Neural cell (in vitro differentiated cells): Measurements from ENCODE around the gene ZNF177. TPM values are rescaled to one million over a fixed set of nuclear protein-coding genes. Genes with fewer than 3 reads are reported as not detected.

ENCODE experiments used
- H2AFZ ChIP-seq: fragments of 200-600, 300-800 bp; sonication (generic), shearing (Covaris generic); 2 replicates; pipeline ENCODE4 v1.6.0; 2014; ENCODE audit warnings: low read depth, mild to moderate bottlenecking, antibody characterized with exemption, low read length, moderate library complexity
- H3F3A ChIP-seq: fragments of 200-600 bp; shearing (Covaris generic); 2 replicates; pipeline ENCODE4 v1.6.1; 2016; ENCODE audit warnings: mild to moderate bottlenecking, moderate library complexity, mixed read lengths, antibody characterized with exemption, low read length; ENCODE audit not compliant: insufficient read depth, poor library complexity, severe bottlenecking
- H3K27ac ChIP-seq: fragments of 200-600, 300-800 bp; sonication (generic), shearing (Covaris generic); 2 replicates; pipeline ENCODE4 v1.5.1; 2014; ENCODE audit warnings: mild to moderate bottlenecking, low read length, moderate library complexity
- H3K27me3 ChIP-seq: fragments of 300-800, 200-600 bp; sonication (generic), shearing (Covaris generic); 2 replicates; pipeline ENCODE4 v1.6.0; 2014; ENCODE audit warnings: mild to moderate bottlenecking, low read depth, low read length, moderate library complexity; ENCODE audit not compliant: insufficient read depth
- H3K36me3 ChIP-seq: fragments of 300-800, 200-600 bp; sonication (generic), shearing (Covaris generic); 2 replicates; pipeline ENCODE4 v1.5.1; 2014; ENCODE audit warnings: mild to moderate bottlenecking, antibody characterized with exemption, low read length, moderate library complexity; ENCODE audit not compliant: insufficient read depth
- H3K4me2 ChIP-seq: fragments of 300-800, 200-600 bp; sonication (generic), shearing (Covaris generic); 2 replicates; pipeline ENCODE4 v1.6.0; 2014; ENCODE audit warnings: mild to moderate bottlenecking, low read length
- H3K4me3 ChIP-seq: fragments of 300-800, 200-600 bp; sonication (generic), shearing (Covaris generic); 2 replicates; pipeline ENCODE4 v1.5.1; 2014; ENCODE audit warnings: mild to moderate bottlenecking, low read length, moderate library complexity
- H3K79me2 ChIP-seq: fragments of 200-600 bp; shearing (Covaris generic); replicated peaks from 2 replicates; pipeline ENCODE4 v1.6.0; 2014; ENCODE audit warnings: mild to moderate bottlenecking, low read length, moderate library complexity; ENCODE audit not compliant: insufficient read depth
- H3K9ac ChIP-seq: fragments of 300-800, 200-600 bp; sonication (generic), shearing (Covaris generic); 2 replicates; pipeline ENCODE4 v1.6.1; 2016; ENCODE audit warnings: mild to moderate bottlenecking, low read length, mixed read lengths
- H3K9me2 ChIP-seq: fragments of 200-600 bp; shearing (Covaris generic); 2 replicates; pipeline ENCODE4 v1.6.1; 2016; ENCODE audit warnings: mild to moderate bottlenecking, low read length, mixed read lengths; ENCODE audit not compliant: insufficient read depth
- H3K9me3 ChIP-seq: fragments of 200-600, 300-800 bp; sonication (generic), shearing (Covaris generic); 2 replicates; pipeline ENCODE4 v1.6.1; 2016; ENCODE audit warnings: mild to moderate bottlenecking, mixed run types, low read length, moderate library complexity, mixed read lengths
- H4K20me1 ChIP-seq: fragments of 200-600 bp; shearing (Covaris generic); 2 replicates; pipeline ENCODE4 v1.6.1; 2016; ENCODE audit warnings: mild to moderate bottlenecking, mixed run types; ENCODE audit not compliant: insufficient read depth
- CTCF ChIP-seq: fragments of 450-650 bp; IDR thresholded peaks from 2 replicates; pipeline ENCODE4 v1.5.1; 2014; ENCODE audit warnings: antibody characterized with exemption, mild to moderate bottlenecking, moderate library complexity; ENCODE audit not compliant: poor library complexity, severe bottlenecking
- EP300 ChIP-seq: fragments of 450-650 bp; conservative IDR thresholded peaks from 2 replicates; pipeline ENCODE4 v1.6.1; 2014; ENCODE audit warnings: antibody characterized with exemption, mild to moderate bottlenecking, moderate library complexity; ENCODE audit not compliant: poor library complexity, severe bottlenecking
- EZH2 ChIP-seq: fragments of 200-600, 300-800 bp; shearing (Covaris generic), sonication (generic); IDR thresholded peaks from 2 replicates; pipeline ENCODE4 v1.6.1; 2014; ENCODE audit warnings: antibody characterized with exemption, low read length, borderline replicate concordance, mild to moderate bottlenecking; ENCODE audit not compliant: insufficient read depth, poor library complexity, severe bottlenecking
- MXI1 ChIP-seq: fragments of 450-650 bp; conservative IDR thresholded peaks from 2 replicates; pipeline ENCODE4 v1.6.1; 2014; ENCODE audit warnings: antibody characterized with exemption, mild to moderate bottlenecking; ENCODE audit not compliant: poor library complexity, severe bottlenecking
- POLR2AphosphoS5 ChIP-seq: IDR thresholded peaks from 2 replicates; pipeline ENCODE4 v1.6.1; 2012
- RAD21 ChIP-seq: fragments of 450-650 bp; conservative IDR thresholded peaks from 2 replicates; pipeline ENCODE4 v1.6.1; 2014; ENCODE audit warnings: antibody characterized with exemption, mild to moderate bottlenecking, moderate library complexity
- SMC3 ChIP-seq: fragments of 450-650 bp; conservative IDR thresholded peaks from 2 replicates; pipeline ENCODE4 v1.6.1; 2014; ENCODE audit warnings: antibody characterized with exemption, mild to moderate bottlenecking, moderate library complexity; ENCODE audit not compliant: poor library complexity
- TAF1 ChIP-seq: IDR thresholded peaks from 2 replicates; pipeline ENCODE4 v1.6.1; 2012; ENCODE audit warnings: low read depth
- polyA plus RNA-seq: library from polyadenylated mRNA; depleted of rRNA; stranded (reverse); fragments of >200 nt; gene quantifications from 2 replicates; pipeline ENCODE4 v1.2.3, GENCODE V29; 2014
- TF ChIP-seq, protein P1 (sequence below): IDR thresholded peaks from 2 replicates; pipeline ENCODE4 v1.6.1; 2012; ENCODE audit warnings: borderline replicate concordance

Gene ZNF177
- polyA plus RNA-seq, 1 donor from 2014 or later, result 61.1 TPM

GRCh38 chr19:9342610-9343304 lies 20.1 kb upstream of the ZNF177 start:
- Histone ChIP-seq H4K20me1 (no peaks in the 10 kb centered on the region), H3K36me3 (peaks cover 63% of the 10 kb centered on the region), H3K4me2 (no peak overlapping the region), H3F3A (no peaks in the 10 kb centered on the region), H3K79me2 (peaks cover 4% of the 10 kb centered on the region), H3K9me3 (peaks cover 61% of the 10 kb centered on the region), H3K27ac (no peak overlapping the region), H2AFZ (no peak overlapping the region), H3K4me3 (no peak overlapping the region), H3K9me2 (no peaks in the 10 kb centered on the region), H3K27me3 (no peaks in the 10 kb centered on the region), H3K9ac (no peak overlapping the region)
- no peak for TF ChIP-seq EP300
- TF ChIP-seq TAF1, result no peak
- TF ChIP-seq EZH2, result no peak

GRCh38 chr19:9345005-9345404 lies 17.8 kb upstream of the ZNF177 start:
- no peaks in the 10 kb centered on the region for H4K20me1 ChIP-seq
- peaks cover 4% of the 10 kb centered on the region for H3K79me2 ChIP-seq
- H3K9ac ChIP-seq, result no peak overlapping the region
- H3K36me3 ChIP-seq, result peaks cover 45% of the 10 kb centered on the region
- H2AFZ ChIP-seq, result no peak overlapping the region
- H3F3A ChIP-seq, result no peaks in the 10 kb centered on the region
- no peak overlapping the region for H3K4me2 ChIP-seq
- no peak overlapping the region for H3K27ac ChIP-seq
- no peak overlapping the region for H3K4me3 ChIP-seq
- H3K9me3 ChIP-seq, result peaks cover 59% of the 10 kb centered on the region
- H3K9me2 ChIP-seq, result no peaks in the 10 kb centered on the region
- TF ChIP-seq TAF1, result no peak
- no peaks in the 10 kb centered on the region for H3K27me3 ChIP-seq

DNA sequence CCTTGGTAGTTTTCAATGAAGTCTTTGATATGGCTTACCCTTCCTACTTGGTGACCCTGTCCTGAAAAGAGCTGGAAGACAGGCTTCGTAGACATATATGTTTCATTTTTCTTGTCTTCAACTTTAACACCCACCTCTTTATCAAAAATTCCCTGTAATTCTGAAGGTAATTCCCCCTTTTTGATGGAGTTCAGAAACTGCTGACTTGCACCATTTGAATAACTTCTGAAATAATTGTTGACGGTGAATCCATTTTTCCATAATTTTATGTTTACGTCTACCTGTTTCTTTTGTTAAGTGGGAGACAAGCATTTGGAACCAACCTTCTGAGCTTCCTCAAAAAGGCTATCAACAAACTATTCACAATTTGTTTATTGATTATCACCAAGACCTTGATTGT lies 14.6 kb upstream of the ZNF177 start:
- Histone ChIP-seq H3K9me2 (no peaks in the 10 kb centered on the region), H3K79me2 (no peaks in the 10 kb centered on the region), H3K27ac (no peak overlapping the region), H3K4me3 (no peak overlapping the region), H3K27me3 (no peaks in the 10 kb centered on the region), H3K9ac (no peak overlapping the region), H3K36me3 (peaks cover 30% of the 10 kb centered on the region), H4K20me1 (no peaks in the 10 kb centered on the region), H2AFZ (no peak overlapping the region), H3K9me3 (peaks cover 39% of the 10 kb centered on the region), H3F3A (no peaks in the 10 kb centered on the region), H3K4me2 (no peak overlapping the region)
- TF ChIP-seq, protein P1, sequence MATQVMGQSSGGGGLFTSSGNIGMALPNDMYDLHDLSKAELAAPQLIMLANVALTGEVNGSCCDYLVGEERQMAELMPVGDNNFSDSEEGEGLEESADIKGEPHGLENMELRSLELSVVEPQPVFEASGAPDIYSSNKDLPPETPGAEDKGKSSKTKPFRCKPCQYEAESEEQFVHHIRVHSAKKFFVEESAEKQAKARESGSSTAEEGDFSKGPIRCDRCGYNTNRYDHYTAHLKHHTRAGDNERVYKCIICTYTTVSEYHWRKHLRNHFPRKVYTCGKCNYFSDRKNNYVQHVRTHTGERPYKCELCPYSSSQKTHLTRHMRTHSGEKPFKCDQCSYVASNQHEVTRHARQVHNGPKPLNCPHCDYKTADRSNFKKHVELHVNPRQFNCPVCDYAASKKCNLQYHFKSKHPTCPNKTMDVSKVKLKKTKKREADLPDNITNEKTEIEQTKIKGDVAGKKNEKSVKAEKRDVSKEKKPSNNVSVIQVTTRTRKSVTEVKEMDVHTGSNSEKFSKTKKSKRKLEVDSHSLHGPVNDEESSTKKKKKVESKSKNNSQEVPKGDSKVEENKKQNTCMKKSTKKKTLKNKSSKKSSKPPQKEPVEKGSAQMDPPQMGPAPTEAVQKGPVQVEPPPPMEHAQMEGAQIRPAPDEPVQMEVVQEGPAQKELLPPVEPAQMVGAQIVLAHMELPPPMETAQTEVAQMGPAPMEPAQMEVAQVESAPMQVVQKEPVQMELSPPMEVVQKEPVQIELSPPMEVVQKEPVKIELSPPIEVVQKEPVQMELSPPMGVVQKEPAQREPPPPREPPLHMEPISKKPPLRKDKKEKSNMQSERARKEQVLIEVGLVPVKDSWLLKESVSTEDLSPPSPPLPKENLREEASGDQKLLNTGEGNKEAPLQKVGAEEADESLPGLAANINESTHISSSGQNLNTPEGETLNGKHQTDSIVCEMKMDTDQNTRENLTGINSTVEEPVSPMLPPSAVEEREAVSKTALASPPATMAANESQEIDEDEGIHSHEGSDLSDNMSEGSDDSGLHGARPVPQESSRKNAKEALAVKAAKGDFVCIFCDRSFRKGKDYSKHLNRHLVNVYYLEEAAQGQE, result no peak
- TF ChIP-seq RAD21 (no peak), SMC3 (no peak), MXI1 (no peak), CTCF (no peak), TAF1 (no peak), POLR2AphosphoS5 (no peak), EZH2 (no peak), EP300 (no peak)
